GM04504 (cell line): ENCODE data around the gene ANKS6.
A peak's percentile ranks its signal among the peaks of the same experiment; 100 is the strongest.

Experiments used
- DNase-seq: peaks from one replicate; pipeline ENCODE4 v3.0.0-alpha.2; 2012; ENCODE audit warnings: low read depth

The ANKS6 gene

GRCh38 chr9:98736226-98736625 lies 60.1 kb downstream of the ANKS6 start:
- no peak for DNase-seq

- no peak for DNase-seq
Measured at GRCh38 chr9:98732801-98733200, 63.6 kb downstream of the ANKS6 start.

- DNase-seq: no peak
Measured at GRCh38 chr9:98732091-98732490, 64.3 kb downstream of the ANKS6 start.

GRCh38 chr9:98730871-98731270 lies 65.5 kb downstream of the ANKS6 start:
- DNase-seq: no peak

GRCh38 chr9:98728500-98728899 lies 67.9 kb downstream of the ANKS6 start:
- no peak for DNase-seq

- no peak for DNase-seq
Measured at GRCh38 chr9:98727428-98727827, 68.9 kb downstream of the ANKS6 start.

- peak; percentile 30 for DNase-seq
Measured at GRCh38 chr9:98726735-98727134, 69.6 kb downstream of the ANKS6 start.

GRCh38 chr9:98724810-98725530 lies 71.4 kb downstream of the ANKS6 start:
- no peak for DNase-seq

GRCh38 chr9:98721643-98722042 lies 74.7 kb downstream of the ANKS6 start:
- no peak for DNase-seq

- DNase-seq: no peak
Measured at GRCh38 chr9:98720402-98720801, 76.0 kb downstream of the ANKS6 start.

- DNase-seq: no peak
Measured at GRCh38 chr9:98719055-98719454, 77.3 kb downstream of the ANKS6 start.

GRCh38 chr9:98714833-98715232 lies 81.5 kb downstream of the ANKS6 start:
- DNase-seq: no peak

- no peak for DNase-seq
Measured at GRCh38 chr9:98712987-98713386, 83.4 kb downstream of the ANKS6 start.

GRCh38 chr9:98709968-98710965 lies 86.1 kb downstream of the ANKS6 start:
- peak; percentile 40 for DNase-seq

- no peak for DNase-seq
Measured at GRCh38 chr9:98708933-98709911, 87.1 kb downstream of the ANKS6 start, which contains the start of gene GABBR2. GABBR2 (minus strand) TSS chr9:98708935; CDS start chr9:98708737, 198 bp downstream.

- no peak for DNase-seq
Measured at GRCh38 chr9:98708103-98708932, 88.0 kb downstream of the ANKS6 start.

GRCh38 chr9:98707166-98708102 lies 88.9 kb downstream of the ANKS6 start:
- peak; percentile 70 for DNase-seq

- DNase-seq: no peak
Measured at GRCh38 chr9:98706651-98707165, 89.6 kb downstream of the ANKS6 start.

- no peak for DNase-seq
Measured at GRCh38 chr9:98702835-98703380, 93.4 kb downstream of the ANKS6 start.
